HG02973 (cell line): ENCODE data around the gene RNF145.
"Not testable (repeated sequence)": the region's sequence is repeated elsewhere in the genome, so short reads cannot be mapped to it uniquely, and the experiment has no call there.

Source experiments
- ATAC-seq: cut with Tn5 transposase; IDR thresholded peaks from one replicate; pipeline ENCODE4 v1.9.1; 2021; ENCODE audit warnings: moderate library complexity; ENCODE audit not compliant: unreplicated experiment

Gene RNF145

GRCh38 chr5:159209438-159210209 is at the start of gene RNF145:
RNF145 (minus strand) TSS chr5:159209553; CDS start chr5:159203617, 5,936 bp downstream.
- ATAC-seq, result peak; percentile 62

DNA sequence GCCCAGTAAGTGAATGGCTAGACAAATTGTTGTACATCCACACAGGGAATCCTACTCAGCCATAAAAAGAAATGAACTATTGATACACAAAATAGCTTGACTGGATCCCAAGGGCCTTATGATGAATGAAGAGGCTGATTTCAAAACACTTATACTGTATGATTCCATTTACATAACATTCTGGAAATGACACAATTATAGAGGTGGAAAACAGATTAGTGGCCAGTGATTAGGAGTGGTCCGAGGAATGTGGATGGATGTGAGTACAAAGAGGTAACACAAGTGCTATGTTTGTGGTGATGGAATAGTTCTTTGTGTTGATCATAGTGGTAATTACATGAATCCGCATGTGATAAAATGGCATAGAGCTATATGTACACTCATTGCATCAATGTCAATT is 49.0 kb upstream of the RNF145 start:
- no peak for ATAC-seq

DNA sequence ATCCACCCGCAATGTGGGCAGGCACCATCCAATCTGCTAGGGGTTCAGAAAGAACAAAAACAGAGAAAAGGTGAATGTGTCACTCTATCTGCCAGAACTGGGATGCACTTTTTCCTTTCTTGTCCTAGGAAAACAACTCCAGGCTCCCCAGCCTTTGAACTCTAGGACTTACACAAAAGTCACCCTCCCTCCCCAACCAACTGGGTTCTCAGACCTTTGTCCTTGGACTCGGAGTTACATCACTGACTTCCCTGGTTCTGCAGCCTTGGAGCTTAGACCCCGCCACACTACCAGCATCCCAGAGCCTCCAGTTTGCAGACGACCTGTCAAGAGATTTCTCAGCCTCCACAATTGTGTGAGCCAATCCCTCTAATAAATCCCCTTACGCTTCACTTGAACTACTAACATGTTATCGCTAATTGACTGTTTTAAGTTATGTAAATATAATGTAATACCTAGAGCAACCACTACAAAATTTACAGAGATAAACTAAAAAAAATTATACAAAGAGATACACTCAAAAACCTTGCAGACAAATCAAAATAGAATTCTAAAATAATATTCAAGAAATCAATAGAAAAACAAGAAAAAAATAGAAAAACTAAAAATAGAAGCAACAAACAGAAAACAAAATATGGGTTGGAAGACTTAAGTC is 48.4 kb upstream of the RNF145 start:
- no peak for ATAC-seq

- no peak for ATAC-seq
Measured at GRCh38 chr5:159257007-159257406, 47.7 kb upstream of the RNF145 start.

DNA sequence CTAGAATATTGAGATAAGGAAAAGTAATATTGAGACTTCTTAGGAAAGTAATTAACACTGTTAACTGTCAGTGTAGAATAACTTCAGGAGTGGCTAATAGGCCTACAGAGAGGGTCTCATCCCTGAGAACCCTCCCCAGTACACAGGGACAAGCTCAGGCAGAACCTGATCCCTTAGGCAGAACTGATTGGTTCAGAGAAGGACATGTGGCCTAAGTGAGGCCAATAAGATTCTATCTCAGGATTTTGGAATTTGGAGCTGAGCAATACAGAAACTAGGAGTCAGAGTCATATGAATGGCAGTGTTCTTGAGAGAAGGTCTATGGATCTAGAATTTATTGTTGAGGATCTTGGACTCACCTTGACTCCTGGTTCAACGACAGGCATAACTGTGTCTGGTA is 42.8 kb upstream of the RNF145 start:
- ATAC-seq, result no peak

GRCh38 chr5:159249158-159249557 is 39.8 kb upstream of the RNF145 start:
- ATAC-seq, result no peak

DNA sequence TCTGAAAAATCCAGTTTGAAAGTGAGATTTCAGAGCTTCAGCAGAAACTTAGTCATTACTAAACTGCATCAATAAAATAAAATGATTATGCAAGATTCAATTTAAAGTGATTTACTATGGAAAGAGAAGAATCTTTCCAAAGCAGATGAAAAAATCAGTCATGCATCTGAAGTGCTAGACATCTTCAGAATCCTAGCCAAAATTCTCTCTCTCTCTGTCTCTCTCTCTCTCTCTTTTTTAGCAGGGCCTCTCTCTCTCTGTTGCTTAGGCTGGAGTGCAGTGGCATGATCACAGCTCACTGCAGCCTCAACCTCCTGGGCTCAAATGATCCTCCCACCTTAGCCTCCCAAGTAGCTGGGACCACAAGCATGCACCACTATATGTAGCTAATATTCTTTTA is 35.5 kb upstream of the RNF145 start:
- ATAC-seq, result no peak

DNA sequence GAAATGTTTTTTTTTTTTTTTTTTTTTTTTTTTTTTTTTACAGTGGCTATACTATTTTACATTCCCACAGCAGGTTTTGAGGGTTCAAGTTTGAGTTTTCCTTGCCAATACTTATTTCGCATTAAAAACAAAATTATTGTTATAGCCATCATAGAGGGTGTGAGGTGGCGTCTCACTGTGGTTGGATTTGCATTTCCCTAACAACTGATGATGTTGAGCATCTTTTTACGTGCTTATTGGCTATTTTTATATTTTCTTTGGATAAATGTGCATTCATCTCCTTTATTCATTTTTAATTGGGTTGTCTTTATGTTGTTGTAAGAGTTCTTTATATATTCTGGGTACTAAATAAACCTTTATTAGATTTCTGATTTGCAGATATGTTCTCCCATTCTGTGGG is 34.8 kb upstream of the RNF145 start:
- no peak for ATAC-seq

DNA sequence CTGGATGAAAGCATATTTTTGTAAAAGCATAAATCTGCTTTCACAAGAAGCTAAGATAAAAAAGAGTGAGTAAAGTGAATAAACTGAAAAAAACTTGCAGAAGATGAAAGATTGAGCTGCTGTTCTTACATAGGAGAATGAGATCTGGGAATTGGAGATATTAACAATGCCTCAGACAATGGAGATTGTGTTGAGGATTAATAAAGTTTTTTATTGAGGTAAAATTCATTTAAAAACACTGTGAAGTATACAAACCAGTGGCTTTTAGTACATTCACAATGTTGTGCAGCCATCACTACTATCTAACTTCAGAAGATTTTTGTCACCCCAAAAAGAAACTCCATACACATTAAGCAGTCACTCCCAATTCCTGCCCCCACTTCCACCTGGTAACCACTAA is 34.0 kb upstream of the RNF145 start:
- ATAC-seq, result no peak

DNA sequence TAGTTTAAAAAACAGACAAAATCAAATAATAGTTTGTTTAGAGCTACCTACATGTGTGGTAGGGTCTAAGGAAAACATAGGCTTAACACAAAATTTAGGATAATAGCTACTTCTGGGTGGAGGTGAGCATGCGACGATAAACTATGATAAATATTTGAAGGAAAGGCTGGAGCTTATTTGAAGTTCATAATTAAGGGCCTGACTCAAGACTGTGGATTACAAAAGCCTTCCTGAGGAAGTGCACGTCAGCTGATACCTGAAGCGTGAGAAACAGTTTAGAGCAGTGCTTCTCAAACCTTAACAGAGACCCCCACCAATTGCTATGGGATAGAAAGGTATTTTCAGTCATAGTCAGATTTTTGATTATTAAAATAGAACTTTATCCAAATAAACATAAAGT is 33.3 kb upstream of the RNF145 start:
- ATAC-seq, result no peak

DNA sequence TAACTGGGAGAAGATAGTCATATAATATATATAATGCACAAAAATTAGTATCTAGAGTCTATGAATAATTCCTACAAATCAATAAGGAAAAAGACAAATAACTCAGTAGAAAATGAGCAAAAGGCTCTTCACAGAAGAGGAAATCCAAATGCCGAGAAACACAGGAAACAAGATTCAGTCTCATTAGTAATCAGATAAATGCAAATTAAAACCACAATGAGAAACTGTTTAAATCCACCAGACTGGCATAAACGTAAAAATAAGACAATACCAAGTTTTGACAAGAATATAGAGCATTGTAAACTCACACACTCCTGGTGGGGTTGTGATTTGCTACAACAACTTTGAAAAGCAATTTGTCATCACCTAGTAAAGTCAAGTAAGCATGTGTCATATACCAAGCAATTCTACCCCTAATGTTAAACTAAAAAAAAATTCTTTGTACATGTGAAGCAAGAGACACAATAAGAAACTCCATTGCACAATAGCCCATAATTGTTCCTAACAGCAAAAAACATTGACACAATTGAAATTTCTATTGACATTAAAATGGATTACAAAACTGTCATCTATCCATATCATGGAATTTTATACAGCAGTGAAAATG is 32.7 kb upstream of the RNF145 start:
- no peak for ATAC-seq

DNA sequence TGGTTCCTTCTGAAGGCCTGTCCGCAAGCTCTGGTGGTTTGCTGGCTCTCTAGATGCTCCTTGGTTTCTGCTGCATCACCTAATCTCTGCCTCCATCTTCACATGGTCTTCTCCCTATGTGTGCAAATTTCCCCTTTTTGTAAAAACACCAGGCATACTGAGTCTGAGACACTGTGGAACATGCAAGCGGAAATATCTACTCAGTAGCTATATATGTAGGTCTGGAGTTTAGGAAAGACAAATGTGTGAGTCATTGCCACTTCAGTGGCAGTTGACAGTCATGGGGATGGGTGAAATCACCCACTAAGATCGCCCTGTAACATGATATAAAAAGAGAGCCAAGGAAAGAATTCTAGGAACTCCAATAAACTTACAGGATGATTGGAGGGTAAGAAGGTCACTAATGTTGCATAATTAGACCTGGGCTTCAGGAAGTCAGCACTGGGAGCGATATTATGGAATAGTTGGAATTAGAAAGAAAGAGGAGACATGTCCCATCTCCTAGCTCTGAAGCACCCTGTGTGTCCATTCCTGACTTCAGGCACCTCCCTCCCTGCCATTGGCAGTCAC is 31.0 kb upstream of the RNF145 start:
- no peak for ATAC-seq

DNA sequence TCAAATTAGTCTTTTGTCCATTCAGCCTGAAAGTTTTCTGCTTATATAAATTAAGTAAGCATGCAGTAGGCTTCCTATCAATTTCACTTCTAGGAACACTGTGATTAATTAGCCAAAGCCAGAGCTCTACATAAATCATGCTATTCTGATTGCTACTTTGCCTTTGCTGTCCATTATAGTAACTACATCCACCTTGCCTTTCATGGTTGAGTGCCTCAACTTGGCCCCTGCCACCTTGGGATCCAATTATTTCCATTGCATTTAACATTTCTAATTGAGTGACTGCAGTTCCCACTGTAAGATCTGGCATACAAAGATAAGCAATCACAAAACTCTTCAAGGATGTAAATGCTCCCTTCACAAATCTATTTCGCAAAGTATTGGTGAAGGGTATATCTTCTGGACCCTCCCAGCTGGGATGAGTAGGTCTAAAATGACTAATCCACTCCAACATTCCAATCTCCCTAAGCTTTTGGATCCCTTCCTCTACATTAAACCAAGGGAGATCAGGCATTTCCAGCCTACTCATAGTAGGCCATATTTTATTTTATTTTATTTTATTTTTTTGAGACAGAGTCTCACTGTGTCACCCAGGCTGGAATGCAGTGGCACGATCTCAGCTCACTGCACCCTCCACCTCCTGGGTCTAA is 26.6 kb upstream of the RNF145 start:
- ATAC-seq, result not testable (repeated sequence)

- no peak for ATAC-seq
Measured at GRCh38 chr5:159231167-159231566, 21.8 kb upstream of the RNF145 start.

DNA sequence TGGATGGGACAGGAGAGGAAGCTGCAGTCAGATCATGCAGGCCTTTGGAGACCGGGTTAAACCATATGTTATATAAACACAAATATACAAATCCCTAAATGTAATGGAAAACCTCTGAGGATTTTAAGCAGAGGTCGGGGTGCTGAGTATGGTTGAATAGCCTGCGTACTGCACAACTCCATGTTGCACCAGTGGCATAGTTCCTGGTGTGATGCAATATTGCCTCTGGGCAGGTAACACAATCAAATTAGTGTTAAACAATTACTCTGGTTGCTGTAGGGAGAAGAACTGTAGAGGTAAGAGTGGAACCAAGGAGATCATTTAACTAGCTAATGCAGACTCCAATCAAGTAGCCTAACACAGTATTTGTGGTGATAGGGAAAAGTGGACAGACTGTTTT is 21.3 kb upstream of the RNF145 start:
- ATAC-seq, result no peak

- ATAC-seq, result not testable (repeated sequence)
Measured at GRCh38 chr5:159228097-159228496, 18.7 kb upstream of the RNF145 start.

DNA sequence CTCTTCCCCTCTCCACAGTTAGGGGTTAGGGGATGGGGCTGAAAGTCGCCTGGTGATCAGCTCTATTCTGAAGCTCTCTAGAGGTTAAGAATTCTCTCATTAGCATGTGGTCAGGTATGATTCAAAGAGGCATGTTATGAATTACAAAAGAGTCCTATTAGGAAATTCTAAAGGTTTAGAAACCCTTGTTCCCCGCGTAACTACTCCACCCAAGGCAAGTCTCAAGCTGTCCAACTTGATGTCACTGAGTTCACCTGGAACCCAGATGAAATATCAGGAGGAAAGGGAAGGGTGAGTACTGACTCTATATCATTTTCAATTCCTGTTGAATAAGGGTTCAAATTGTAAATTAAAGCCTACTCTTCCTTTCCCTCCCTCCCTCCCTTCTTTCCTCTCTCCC is 18.1 kb upstream of the RNF145 start:
- ATAC-seq, result no peak

- no peak for ATAC-seq
Measured at GRCh38 chr5:159226451-159226850, 17.1 kb upstream of the RNF145 start.

- no peak for ATAC-seq
Measured at GRCh38 chr5:159224471-159224870, 15.1 kb upstream of the RNF145 start.

DNA sequence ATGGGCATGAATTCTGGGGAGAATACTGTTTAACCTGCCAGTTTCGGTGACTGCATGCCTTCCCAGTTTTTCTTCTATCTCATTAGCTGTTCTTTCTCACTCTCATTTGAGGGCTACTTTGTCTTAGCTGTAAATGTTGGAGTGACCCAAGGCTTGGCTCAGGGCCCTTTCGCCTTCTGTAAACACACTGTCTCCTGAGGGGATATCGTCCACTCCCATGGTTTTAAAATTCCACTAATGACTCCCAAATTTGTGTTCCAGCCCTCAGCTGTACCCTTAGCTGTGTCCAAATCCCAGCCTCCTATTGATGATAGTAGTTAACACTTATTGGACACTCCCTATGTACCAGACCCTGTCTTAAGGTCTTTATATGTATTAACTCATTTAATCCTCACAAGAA is 14.1 kb upstream of the RNF145 start:
- no peak for ATAC-seq

DNA sequence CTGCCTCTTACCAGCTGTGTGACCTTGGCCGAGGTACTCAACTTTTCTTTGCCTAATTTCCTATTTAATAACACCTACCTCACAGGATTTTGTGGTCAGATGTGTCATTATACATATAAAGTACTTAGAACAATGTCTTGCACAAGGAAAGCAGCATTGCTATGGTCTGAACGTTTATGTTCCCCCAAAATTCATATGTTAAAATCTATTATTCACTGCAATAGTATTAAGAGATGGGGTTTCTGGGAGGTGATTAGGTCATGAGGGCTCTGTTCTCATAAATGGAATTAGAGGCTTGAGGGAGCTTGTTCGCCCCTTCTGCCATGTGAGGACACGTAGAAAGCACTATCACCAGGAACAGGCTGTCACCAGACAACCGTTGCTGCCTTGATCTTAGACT is 10.9 kb upstream of the RNF145 start:
- ATAC-seq, result no peak
